Measurements from ENCODE around the gene SH2D3C. TPM values are rescaled to one million over a fixed set of nuclear protein-coding genes. Genes with fewer than 3 reads are reported as not detected.

Gene SH2D3C
- 85.3 TPM for total RNA-seq
- long read RNA-seq, transcript SH2D3C-206 (11 exons, 2,794 nt), result minor isoform, 45 of 268 reads
- long read RNA-seq, transcript SH2D3C-203 (11 exons, 2,750 nt), result major isoform, 75 of 268 reads
- long read RNA-seq, partial matches to known transcripts, result 96 of 268 reads
- long read RNA-seq, other reads (novel, unspliced or antisense), result 47 of 268 reads

- Histone ChIP-seq H3K27me3 (no peaks in the 10 kb centered on the region), H3K4me3 (peak within 1 kb of the TSS; percentile 43), H3K27ac (peak within 1 kb of the TSS; percentile 78), H3K4me1 (peaks cover 23% of the 10 kb centered on the region), H3K9me3 (no peaks in the 10 kb centered on the region), H3K36me3 (no peaks in the 10 kb centered on the region)
- ATAC-seq, result peak; percentile 43
- intact Hi-C loops (cut with DNase I), result no loop called here
- DNase-seq, result peak; percentile 73
- TF ChIP-seq, protein P1, sequence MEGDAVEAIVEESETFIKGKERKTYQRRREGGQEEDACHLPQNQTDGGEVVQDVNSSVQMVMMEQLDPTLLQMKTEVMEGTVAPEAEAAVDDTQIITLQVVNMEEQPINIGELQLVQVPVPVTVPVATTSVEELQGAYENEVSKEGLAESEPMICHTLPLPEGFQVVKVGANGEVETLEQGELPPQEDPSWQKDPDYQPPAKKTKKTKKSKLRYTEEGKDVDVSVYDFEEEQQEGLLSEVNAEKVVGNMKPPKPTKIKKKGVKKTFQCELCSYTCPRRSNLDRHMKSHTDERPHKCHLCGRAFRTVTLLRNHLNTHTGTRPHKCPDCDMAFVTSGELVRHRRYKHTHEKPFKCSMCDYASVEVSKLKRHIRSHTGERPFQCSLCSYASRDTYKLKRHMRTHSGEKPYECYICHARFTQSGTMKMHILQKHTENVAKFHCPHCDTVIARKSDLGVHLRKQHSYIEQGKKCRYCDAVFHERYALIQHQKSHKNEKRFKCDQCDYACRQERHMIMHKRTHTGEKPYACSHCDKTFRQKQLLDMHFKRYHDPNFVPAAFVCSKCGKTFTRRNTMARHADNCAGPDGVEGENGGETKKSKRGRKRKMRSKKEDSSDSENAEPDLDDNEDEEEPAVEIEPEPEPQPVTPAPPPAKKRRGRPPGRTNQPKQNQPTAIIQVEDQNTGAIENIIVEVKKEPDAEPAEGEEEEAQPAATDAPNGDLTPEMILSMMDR (IDR thresholded peaks at IDR 0.05), result no peak
Measured at GRCh38 chr9:127778280-127779135, at the start of gene SH2D3C. TSS of gene SH2D3C (minus strand) at chr9:127778666. CDS start at chr9:127778627, 39 bp downstream.

DNA sequence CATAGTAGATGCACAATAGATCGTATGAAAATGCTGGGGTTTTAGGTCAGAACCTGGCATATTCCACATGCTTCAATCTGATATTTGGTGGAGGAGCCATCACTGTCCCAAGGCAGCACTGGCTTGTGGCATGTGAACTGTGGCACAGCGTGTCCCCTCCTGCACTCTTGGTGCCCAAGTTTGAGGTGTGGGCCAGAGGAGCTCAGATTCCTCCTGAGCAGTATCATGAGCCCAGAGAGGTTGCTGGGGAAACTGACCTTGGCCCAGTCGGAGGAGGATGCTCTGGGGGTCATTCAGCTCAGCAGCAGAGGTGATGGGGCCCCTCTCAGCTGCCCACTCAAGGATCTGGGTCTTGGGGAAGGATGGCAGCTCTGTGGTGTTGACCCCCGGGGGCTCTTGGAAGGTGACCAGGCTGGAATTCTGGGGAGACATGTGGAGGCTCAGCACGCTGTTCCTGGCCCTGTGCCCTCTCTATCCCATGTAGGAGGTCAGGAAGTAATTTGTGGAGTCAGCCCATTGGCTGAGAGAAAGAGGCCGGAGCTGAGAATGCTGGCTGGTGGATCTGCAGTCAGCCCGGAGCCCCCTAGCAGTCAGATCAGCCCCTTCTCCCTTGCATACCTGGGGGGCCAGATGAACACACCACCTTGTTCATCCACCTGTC lies 47.9 kb upstream of the SH2D3C start:
- ATAC-seq (no peak), DNase-seq (no peak)
- no peaks in the 10 kb centered on the region for H3K27me3 ChIP-seq
- peaks cover 43% of the 10 kb centered on the region for H3K4me1 ChIP-seq
- H3K27ac ChIP-seq, result peak overlapping the region; percentile 79
- no peak overlapping the region for H3K4me3 ChIP-seq
- intact Hi-C loops (cut with DNase I), result no loop called here
- H3K36me3 ChIP-seq, result peaks cover 44% of the 10 kb centered on the region
- TF ChIP-seq, protein P1 (IDR thresholded peaks at IDR 0.05), result no peak
- no peaks in the 10 kb centered on the region for H3K9me3 ChIP-seq

GRCh38 chr9:127825319-127826051 lies 47.0 kb upstream of the SH2D3C start:
- H3K4me3 ChIP-seq, result no peak overlapping the region
- peaks cover 39% of the 10 kb centered on the region for H3K4me1 ChIP-seq
- no peaks in the 10 kb centered on the region for H3K27me3 ChIP-seq
- H3K36me3 ChIP-seq, result peaks cover 48% of the 10 kb centered on the region
- DNase-seq (peak; percentile 78), ATAC-seq (peak; percentile 45)
- no peaks in the 10 kb centered on the region for H3K9me3 ChIP-seq
- TF ChIP-seq, protein P1 (IDR thresholded peaks at IDR 0.05), result peak; percentile 40
- intact Hi-C loops (cut with DNase I), result no loop called here
- no peak overlapping the region for H3K27ac ChIP-seq

DNA sequence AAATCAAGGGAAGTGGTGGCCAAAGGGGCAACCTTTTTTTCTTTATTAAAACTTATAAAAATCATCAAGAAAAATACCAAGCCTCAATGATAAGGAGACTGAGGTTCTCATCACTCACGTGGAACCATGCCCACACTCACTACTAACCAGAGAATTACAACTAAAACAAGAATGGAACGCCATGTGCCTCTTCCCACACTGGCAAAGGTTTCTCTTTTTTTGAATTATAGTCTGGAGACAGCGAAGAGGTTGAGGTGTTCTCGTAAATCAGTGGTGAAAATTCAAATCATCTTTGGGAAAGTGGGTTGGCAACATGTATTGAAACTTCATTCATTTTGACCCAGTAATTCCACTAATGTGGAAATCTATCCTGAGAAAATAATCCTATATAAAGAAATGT lies 43.6 kb upstream of the SH2D3C start:
- H3K9me3 ChIP-seq, result no peaks in the 10 kb centered on the region
- H3K27me3 ChIP-seq, result no peaks in the 10 kb centered on the region
- H3K4me1 ChIP-seq, result peaks cover 6% of the 10 kb centered on the region
- no peak overlapping the region for H3K27ac ChIP-seq
- no peak overlapping the region for H3K4me3 ChIP-seq
- DNase-seq (no peak), ATAC-seq (no peak)
- TF ChIP-seq, protein P1 (IDR thresholded peaks at IDR 0.05), result no peak
- intact Hi-C loops (cut with DNase I), result no loop called here
- peaks cover 65% of the 10 kb centered on the region for H3K36me3 ChIP-seq

- intact Hi-C loops (cut with DNase I), result no loop called here
- Histone ChIP-seq H3K4me1 (no peaks in the 10 kb centered on the region), H3K27ac (no peak overlapping the region), H3K9me3 (no peaks in the 10 kb centered on the region), H3K4me3 (no peak overlapping the region), H3K36me3 (peaks cover 76% of the 10 kb centered on the region), H3K27me3 (no peaks in the 10 kb centered on the region)
- ATAC-seq, result no peak
- no peak for DNase-seq
- TF ChIP-seq, protein P1 (IDR thresholded peaks at IDR 0.05), result no peak
Measured at GRCh38 chr9:127818574-127818973, 40.1 kb upstream of the SH2D3C start.
